Epithelial cell of esophagus (primary cell): ENCODE results near the gene PRR20B.
"Not testable (repeated sequence)": the region's sequence is repeated elsewhere in the genome, so short reads cannot be mapped to it uniquely, and the experiment has no call there.

Experiments
- DNase-seq: peaks from one replicate; pipeline ENCODE4 v3.0.0; 2010; ENCODE audit warnings: low read depth
- H3K4me3 ChIP-seq: 2 replicates; pipeline ENCODE4 v1.5.1; 2011; ENCODE audit warnings: mild to moderate bottlenecking, low read length, control low read depth
- TF ChIP-seq, protein P1 (sequence below): IDR thresholded peaks from 2 replicates; pipeline ENCODE4 v1.5.1; 2011; ENCODE audit warnings: low read depth, mild to moderate bottlenecking, low read length, control low read depth, inconsistent platforms; ENCODE audit not compliant: insufficient read depth; ENCODE audit errors: missing control alignments

Gene PRR20B

DNA sequence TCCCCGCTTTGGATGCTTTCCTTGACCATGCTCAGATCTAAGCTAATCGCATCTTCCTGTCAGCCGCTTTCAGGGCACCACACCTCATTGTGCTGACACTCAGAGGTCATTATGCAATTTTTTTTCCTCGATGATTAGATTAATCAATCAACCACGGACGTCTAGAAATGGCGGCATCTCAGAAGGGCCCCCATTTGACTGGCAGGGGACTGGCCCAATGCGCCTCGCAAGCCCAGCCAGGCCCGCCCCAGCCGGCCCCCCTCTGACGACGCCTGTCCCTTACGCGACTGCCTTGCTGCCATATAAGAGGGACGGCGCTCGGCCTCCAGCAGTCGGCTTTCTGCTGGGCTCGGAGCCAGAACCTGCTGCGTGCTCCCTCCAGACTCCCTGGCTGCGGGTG, at the start of gene PRR20B:
PRR20B (plus strand) TSS at position 301 of the 400 bp plus-strand sequence. CDS start 387 bp downstream, outside the sequence.
- DNase-seq, H3K4me3 ChIP-seq: not testable (repeated sequence)

DNA sequence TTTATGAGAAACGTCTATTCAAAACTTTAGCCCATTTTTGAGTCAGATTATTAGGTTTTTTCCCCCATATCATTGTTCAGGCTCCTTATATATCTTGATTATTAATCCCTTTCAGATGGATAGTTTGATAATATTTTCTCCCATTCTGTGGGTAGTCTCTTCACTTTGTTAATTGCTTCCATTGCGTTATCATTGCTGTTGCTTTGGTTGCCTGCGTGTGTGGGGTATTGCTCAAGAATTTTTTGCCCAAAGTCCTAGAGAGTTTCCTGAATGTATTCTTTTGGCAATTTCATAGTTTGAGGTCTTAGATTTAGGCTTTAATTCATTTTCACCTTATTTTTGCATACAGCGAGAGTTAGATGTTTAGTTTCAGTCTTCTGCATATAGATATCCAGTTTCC, 32.3 kb upstream of the PRR20B start:
- DNase-seq, result no peak
- H3K4me3 ChIP-seq, result no peak overlapping the region
- TF ChIP-seq, protein P1, sequence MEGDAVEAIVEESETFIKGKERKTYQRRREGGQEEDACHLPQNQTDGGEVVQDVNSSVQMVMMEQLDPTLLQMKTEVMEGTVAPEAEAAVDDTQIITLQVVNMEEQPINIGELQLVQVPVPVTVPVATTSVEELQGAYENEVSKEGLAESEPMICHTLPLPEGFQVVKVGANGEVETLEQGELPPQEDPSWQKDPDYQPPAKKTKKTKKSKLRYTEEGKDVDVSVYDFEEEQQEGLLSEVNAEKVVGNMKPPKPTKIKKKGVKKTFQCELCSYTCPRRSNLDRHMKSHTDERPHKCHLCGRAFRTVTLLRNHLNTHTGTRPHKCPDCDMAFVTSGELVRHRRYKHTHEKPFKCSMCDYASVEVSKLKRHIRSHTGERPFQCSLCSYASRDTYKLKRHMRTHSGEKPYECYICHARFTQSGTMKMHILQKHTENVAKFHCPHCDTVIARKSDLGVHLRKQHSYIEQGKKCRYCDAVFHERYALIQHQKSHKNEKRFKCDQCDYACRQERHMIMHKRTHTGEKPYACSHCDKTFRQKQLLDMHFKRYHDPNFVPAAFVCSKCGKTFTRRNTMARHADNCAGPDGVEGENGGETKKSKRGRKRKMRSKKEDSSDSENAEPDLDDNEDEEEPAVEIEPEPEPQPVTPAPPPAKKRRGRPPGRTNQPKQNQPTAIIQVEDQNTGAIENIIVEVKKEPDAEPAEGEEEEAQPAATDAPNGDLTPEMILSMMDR, result no peak

DNA sequence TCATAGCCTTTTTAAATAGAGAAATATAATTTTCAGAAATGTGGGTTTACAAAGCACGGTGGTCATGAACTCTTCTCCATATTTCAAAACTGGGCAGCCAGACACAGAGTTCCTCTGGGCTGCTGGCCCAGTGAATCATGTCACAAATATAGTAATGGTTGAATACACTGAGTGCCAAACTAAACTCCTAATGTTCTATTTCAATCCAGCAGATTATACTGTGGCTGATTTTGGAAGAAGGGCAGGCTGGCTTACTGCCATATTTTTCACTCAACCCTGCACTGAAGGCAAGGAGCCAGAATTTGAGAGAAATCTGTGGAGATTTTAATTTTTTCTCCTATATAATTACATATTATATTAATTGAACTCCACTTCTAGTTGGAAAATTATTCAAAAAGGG, 23.6 kb upstream of the PRR20B start:
- no peak for DNase-seq
- H3K4me3 ChIP-seq, result no peak overlapping the region
- TF ChIP-seq, protein P1, result no peak

DNA sequence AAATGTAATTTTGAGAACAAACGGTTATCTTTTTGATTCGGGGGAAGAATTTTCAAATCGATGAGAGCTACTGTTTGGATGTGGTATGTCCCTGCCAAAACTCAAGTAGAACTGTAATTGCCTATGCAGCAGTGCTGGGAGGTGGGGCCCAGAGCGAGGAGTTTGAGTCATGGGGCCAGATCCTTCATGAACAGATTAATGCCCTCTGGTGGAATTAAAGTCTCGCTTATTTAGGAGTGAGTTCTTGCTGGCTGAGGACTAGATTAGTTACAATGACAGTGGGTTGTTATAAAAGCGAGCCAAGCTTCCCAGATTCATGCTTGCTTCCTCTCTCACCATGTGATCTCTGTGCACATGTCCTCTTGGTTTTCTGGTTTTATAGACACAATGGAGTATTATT, 18.4 kb upstream of the PRR20B start:
- TF ChIP-seq, protein P1, result no peak
- no peak overlapping the region for H3K4me3 ChIP-seq
- no peak for DNase-seq

DNA sequence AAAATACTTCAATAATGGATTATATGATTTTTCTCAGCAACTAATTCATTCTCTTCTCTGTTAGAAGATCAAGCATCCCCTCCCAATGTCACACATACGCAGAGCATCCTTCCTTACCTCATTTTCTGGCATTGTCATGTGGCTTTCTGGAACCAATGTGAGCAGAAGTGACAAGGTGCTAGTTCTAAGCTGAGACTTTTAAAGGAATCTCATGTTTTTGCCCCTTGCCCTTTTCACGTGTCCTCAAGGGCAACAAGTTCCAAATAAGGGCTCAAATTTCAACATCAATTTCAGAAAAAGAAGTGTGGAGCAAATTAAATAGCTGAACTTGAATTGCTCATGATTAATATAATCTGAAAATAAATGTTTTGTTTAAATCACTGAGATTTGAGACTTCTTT, 11.2 kb upstream of the PRR20B start:
- no peak overlapping the region for H3K4me3 ChIP-seq
- TF ChIP-seq, protein P1, result no peak
- DNase-seq, result no peak

DNA sequence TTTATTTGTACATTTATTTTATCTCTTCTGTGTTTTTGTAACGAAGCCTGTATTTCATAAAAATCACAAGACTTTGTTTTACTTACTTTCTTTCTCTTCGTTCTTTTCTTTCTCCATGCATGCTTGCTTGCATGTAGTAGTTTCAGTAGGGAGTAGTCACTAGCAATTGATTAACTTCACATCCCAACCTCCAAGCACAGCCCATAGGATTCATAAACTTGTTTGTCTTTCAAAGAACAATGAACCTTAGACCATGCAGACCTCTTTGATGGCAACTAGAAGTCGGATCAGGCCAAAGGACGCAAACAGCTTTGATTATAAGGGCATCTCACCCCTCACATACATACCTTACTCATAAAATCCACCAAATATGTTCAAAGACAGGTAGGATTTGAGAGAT, 9.7 kb upstream of the PRR20B start:
- H3K4me3 ChIP-seq, result no peak overlapping the region
- DNase-seq, result no peak
- TF ChIP-seq, protein P1, result no peak

DNA sequence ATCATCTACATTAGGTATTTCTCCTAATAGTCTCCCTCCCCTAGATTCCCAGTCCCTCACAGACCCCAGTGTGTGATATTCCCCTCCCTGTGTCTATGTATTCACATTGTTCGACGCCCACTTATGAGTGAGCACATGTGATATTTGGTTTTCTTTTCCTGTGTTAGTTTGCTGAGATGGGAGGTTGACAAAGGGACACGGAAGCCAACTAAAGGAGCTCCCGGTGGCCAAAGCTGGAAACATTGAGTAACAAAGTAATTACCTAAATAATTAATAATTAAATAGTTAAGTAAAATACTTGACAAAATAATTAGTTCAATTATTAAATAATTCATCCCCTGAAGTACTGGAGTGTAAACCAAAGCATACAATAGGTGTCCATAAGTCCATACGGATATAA, 8.3 kb upstream of the PRR20B start:
- TF ChIP-seq, protein P1, result no peak
- DNase-seq, result peak; percentile 1
- no peak overlapping the region for H3K4me3 ChIP-seq

DNA sequence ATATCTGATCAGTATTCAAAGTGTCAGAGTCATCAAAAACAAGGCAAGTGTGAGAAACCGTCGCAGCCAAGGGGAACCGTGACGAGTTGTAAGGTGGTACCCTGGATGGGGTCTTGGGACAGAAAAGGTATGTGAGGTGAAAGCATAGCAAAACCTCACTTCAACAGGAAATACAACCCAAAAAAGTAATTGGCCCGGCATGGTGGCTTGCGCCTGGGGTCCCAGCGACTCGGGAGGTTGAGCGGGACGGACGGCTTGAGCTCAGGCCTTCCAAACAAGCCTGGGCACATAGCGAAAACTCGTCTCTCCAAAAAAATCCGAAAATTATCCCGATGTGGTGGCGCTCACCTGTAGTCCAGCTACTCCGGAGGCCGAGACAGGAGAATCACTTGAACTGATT, 7.5 kb upstream of the PRR20B start:
- H3K4me3 ChIP-seq, result not testable (repeated sequence)

DNA sequence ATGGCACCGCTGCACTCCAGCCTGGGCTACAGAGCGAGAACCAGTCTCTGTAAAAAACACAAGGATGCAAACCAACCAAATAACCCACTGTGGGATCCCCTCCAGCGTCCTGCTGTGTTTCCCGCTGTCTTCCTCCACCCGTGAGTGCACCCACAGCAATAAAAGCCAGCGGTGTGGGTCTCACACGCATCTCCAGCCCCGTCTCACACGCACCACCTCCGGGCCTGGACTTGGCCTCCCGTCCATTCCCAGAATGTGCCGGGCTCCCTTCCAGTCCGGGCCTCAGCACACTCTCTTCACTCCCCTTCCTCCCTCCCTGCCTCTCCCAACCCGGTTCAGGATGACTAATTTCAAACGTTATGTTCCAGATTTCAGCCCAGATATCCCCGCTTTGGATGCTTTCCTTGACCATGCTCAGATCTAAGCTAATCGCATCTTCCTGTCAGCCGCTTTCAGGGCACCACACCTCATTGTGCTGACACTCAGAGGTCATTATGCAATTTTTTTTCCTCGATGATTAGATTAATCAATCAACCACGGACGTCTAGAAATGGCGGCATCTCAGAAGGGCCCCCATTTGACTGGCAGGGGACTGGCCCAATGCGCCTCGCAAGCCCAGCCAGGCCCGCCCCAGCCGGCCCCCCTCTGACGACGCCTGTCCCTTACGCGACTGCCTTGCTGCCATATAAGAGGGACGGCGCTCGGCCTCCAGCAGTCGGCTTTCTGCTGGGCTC, 6.9 kb upstream of the PRR20B start, which contains the start of gene PRR20A:
PRR20A (plus strand) TSS at position 684 of the 734 bp plus-strand sequence. CDS start 387 bp downstream, outside the sequence.
- DNase-seq, H3K4me3 ChIP-seq: not testable (repeated sequence)

More for the DNA sequence above, 7.5 kb upstream of the PRR20B start:
- DNase-seq, result not testable (repeated sequence)

DNA sequence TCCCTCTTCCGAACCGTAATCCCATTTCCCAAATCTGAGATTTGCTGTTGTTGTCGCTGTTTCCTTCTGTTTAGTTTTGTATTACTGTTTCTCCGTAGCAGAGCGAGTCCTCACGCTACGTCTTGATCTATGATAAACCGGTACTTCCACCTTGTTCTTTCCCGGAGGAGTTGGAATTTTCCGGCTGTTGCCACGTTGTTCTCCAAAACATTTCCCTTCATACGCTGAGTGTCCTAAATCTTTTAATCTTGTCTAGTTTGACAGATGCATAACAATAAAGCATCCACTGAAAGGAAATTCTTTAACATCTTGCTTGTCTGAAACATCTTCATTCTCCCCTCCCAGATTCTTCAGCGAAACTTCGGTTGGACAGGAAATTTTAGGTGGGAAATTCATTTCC, 818 bp downstream of the PRR20B start:
- DNase-seq, H3K4me3 ChIP-seq: not testable (repeated sequence)

DNA sequence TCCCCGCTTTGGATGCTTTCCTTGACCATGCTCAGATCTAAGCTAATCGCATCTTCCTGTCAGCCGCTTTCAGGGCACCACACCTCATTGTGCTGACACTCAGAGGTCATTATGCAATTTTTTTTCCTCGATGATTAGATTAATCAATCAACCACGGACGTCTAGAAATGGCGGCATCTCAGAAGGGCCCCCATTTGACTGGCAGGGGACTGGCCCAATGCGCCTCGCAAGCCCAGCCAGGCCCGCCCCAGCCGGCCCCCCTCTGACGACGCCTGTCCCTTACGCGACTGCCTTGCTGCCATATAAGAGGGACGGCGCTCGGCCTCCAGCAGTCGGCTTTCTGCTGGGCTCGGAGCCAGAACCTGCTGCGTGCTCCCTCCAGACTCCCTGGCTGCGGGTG, 6.5 kb downstream of the PRR20B start, which contains the start of gene PRR20C:
PRR20C (plus strand) TSS at position 301 of the 400 bp plus-strand sequence. CDS start 387 bp downstream, outside the sequence.
- H3K4me3 ChIP-seq, DNase-seq: not testable (repeated sequence)

DNA sequence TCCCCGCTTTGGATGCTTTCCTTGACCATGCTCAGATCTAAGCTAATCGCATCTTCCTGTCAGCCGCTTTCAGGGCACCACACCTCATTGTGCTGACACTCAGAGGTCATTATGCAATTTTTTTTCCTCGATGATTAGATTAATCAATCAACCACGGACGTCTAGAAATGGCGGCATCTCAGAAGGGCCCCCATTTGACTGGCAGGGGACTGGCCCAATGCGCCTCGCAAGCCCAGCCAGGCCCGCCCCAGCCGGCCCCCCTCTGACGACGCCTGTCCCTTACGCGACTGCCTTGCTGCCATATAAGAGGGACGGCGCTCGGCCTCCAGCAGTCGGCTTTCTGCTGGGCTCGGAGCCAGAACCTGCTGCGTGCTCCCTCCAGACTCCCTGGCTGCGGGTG, 13.0 kb downstream of the PRR20B start, which contains the start of gene PRR20D:
PRR20D (plus strand) TSS at position 301 of the 400 bp plus-strand sequence. CDS start 387 bp downstream, outside the sequence.
- not testable (repeated sequence) for DNase-seq, H3K4me3 ChIP-seq
